HT1080 (cell line): ENCODE data around the gene GABARAPL1. TPM values are rescaled to one million over a fixed set of nuclear protein-coding genes. Genes with fewer than 3 reads are reported as not detected.
"Not testable (repeated sequence)": the region's sequence is repeated elsewhere in the genome, so short reads cannot be mapped to it uniquely, and the experiment has no call there.

Source experiments
- DNase-seq: peaks from one replicate; pipeline ENCODE4 v3.0.0-alpha.2; 2015; ENCODE audit warnings: low read depth
- polyA plus RNA-seq, 2 experiments: library from polyadenylated mRNA; depleted of rRNA; stranded (reverse); fragments of >200 nt; gene quantifications; 2 replicates each; pipeline ENCODE4 v1.2.3, GENCODE V29; 2015
- total RNA-seq: library from RNA; depleted of rRNA; stranded (reverse); fragments of >200 nt; shearing (Covaris generic); gene quantifications from 2 replicates; pipeline ENCODE4 v1.2.3, GENCODE V29; 2014; rRNA removed

Gene GABARAPL1
- total RNA-seq: 2.3 and 3.9 TPM in 2 replicates
- polyA plus RNA-seq (2015; cell fraction: cytosol; rRNA removed): 18.9 and 19.0 TPM in 2 replicates
- 18.6 and 21.0 TPM in 2 replicates for polyA plus RNA-seq (2015; cell fraction: nucleus; rRNA removed)

- DNase-seq: no peak
Observed at GRCh38 chr12:10212739-10213131, at the start of gene GABARAPL1. TSS of gene GABARAPL1 (plus strand) at chr12:10212877. CDS start at chr12:10213130, 253 bp downstream.

- no peak for DNase-seq
Observed at GRCh38 chr12:10163084-10163483, 49.6 kb upstream of the GABARAPL1 start.

GRCh38 chr12:10165421-10165820 lies 47.3 kb upstream of the GABARAPL1 start:
- DNase-seq: no peak

GRCh38 chr12:10167599-10167998 lies 45.1 kb upstream of the GABARAPL1 start:
- no peak for DNase-seq

GRCh38 chr12:10169104-10169503 lies 43.6 kb upstream of the GABARAPL1 start:
- DNase-seq: no peak

GRCh38 chr12:10170216-10170615 lies 42.5 kb upstream of the GABARAPL1 start:
- DNase-seq: no peak

- DNase-seq: no peak
Observed at GRCh38 chr12:10171973-10172728, 40.5 kb upstream of the GABARAPL1 start, which contains the start of gene OLR1. TSS of gene OLR1 (minus strand) at chr12:10172132. CDS start at chr12:10172077, 55 bp downstream.

GRCh38 chr12:10174986-10175614 lies 37.6 kb upstream of the GABARAPL1 start:
- no peak for DNase-seq

GRCh38 chr12:10175846-10176636 lies 36.6 kb upstream of the GABARAPL1 start:
- no peak for DNase-seq

- no peak for DNase-seq
Observed at GRCh38 chr12:10178821-10179220, 33.9 kb upstream of the GABARAPL1 start, which contains the start of gene TMEM52B. TSS of gene TMEM52B (plus strand) at chr12:10179032. CDS start at chr12:10179575, 543 bp downstream.

GRCh38 chr12:10179776-10180181 lies 32.9 kb upstream of the GABARAPL1 start:
- DNase-seq: no peak

GRCh38 chr12:10182354-10183049 lies 30.2 kb upstream of the GABARAPL1 start:
- peak; percentile 24 for DNase-seq

- no peak for DNase-seq
Observed at GRCh38 chr12:10184261-10184843, 28.3 kb upstream of the GABARAPL1 start.

- no peak for DNase-seq
Observed at GRCh38 chr12:10186299-10186698, 26.4 kb upstream of the GABARAPL1 start.

GRCh38 chr12:10186958-10187357 lies 25.7 kb upstream of the GABARAPL1 start:
- DNase-seq: not testable (repeated sequence)

- DNase-seq: no peak
Observed at GRCh38 chr12:10189653-10190052, 23.0 kb upstream of the GABARAPL1 start.

- peak; percentile 53 for DNase-seq
Observed at GRCh38 chr12:10190558-10191388, 21.9 kb upstream of the GABARAPL1 start.

GRCh38 chr12:10191865-10192264 lies 20.8 kb upstream of the GABARAPL1 start:
- DNase-seq: peak; percentile 17

GRCh38 chr12:10194160-10194670 lies 18.5 kb upstream of the GABARAPL1 start:
- no peak for DNase-seq
